ENCODE results near the gene TMEM259. TPM values are rescaled to one million over a fixed set of nuclear protein-coding genes. Genes with fewer than 3 reads are reported as not detected.

TMEM259 gene
- total RNA-seq, 1 donor from 2014 or later: 182 TPM

DNA sequence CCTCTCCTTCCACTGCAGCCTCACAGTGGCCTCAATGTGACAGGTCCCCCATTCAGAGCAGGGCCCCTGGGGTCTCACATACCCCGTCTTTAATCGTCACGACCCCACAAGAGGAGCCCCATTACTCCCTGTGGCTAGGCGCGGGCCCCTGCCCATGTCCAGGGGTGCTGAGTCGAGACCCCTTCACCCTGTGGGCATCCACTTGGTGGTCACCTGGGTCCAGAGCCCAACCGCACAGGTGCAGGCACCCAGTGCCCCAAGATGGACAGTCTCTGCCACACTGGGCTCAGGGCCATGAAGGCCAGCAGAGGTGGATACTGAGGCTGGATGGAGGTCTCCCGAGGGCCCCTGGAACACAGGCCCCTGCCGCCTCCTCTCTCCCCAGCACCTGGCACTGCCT is 3.0 kb downstream of the TMEM259 start:
- DNase-seq (ENCODE audit: low read depth): no peak

GRCh38 chr19:1017115-1017905 is 3.6 kb downstream of the TMEM259 start:
- no peak for DNase-seq (ENCODE audit: low read depth)

GRCh38 chr19:1016647-1017114 is 4.2 kb downstream of the TMEM259 start:
- no peak for DNase-seq (ENCODE audit: low read depth)

- DNase-seq (ENCODE audit: low read depth): no peak
Measured at GRCh38 chr19:1015782-1016646, 4.9 kb downstream of the TMEM259 start.

DNA sequence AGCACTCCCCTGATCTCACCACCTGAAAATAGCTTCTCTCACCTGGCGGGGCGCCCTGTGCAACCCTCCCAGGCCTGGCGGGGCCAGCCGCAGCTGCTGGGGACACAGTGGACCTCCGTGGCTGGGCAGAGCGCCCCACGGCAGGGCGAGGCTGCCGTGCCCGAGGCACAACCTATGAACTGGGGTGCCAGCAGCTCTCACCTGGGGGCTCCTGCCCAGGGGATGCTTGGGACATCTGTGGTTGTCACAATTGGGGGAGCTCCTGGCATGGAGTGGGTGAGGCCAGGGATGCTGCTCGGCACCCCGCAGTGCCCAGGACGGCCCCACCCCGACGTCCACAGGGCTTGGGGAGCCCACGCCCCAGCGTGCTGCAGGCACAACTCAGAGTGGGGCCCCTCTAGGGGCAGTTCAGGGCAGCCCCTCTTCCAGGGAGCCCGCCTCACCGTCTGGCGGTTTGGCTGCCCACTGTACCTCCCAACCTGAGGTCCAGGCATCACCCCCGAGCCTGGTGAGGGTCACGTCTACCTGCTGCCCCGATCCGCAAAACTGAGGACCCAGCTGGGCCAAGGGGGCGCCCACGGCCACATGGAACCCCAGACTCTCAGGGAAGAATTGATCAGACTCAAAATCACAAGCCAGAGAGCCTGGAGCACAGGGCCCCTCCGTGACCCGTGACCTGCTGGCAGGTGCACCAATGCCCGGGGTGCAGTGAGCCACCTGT is 5.7 kb downstream of the TMEM259 start:
- DNase-seq (ENCODE audit: low read depth): no peak

DNA sequence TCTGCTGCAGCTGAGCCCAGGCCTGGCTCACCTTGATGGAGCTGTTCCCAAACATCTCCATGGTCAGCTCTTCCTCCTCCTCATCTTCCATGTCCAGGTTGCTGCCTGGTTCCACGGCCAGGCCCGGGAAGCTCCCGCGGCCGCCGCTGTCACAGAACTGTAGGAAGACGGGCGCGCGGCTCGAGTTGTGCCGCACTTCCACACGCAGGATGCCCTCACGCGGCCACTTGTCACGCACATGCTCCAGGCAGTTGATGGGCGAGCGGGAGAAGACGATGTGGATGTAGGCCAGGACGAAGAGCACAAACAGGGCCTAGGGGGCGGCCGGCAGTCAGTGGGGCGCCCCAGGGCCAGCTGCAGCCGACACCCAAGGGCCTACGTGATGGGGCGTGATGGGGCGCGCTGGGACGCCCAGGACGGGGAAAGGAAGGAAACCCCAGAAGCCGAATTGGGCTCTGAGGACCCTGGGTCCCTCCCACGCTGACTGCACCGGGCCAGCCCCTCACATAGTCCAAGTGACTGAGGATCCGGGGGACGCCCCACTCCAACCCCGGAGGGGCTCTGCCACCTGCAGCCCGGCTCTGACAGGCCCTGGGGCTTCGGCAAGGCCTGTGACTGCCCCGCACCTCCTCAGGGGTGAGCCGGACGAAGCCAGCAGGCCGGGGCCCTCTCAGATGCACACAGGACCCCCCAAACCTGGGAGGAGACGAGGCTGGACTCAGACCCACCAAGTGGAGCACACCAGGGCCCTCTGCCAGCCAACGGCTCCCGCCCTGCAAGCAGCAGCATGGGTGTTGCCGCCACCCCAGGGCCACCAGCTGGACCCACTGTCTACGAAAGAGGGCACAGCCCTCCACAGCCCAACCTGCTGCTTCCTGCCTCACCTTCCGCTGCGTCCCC is 6.5 kb downstream of the TMEM259 start:
- DNase-seq (ENCODE audit: low read depth): no peak

DNA sequence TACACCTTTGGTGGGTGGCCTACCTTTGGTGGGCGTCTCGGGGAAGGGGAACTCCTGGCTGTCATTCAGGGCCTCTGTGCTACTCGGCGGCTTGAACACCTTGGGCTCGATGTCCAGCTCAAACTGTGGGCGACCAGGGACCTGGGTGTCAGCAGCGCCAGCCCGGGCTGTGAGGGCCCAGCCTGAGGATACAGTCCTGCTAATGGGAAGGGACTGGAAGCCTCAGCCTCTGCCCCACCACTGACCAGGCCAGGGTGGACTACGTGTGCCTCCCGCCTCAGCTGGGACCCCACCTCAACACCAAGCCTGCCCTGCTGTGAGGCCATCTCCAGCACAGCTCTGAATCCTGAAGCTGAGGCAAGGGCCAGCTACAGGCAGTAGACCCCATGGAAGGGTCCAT is 7.7 kb downstream of the TMEM259 start:
- DNase-seq (ENCODE audit: low read depth): no peak

DNA sequence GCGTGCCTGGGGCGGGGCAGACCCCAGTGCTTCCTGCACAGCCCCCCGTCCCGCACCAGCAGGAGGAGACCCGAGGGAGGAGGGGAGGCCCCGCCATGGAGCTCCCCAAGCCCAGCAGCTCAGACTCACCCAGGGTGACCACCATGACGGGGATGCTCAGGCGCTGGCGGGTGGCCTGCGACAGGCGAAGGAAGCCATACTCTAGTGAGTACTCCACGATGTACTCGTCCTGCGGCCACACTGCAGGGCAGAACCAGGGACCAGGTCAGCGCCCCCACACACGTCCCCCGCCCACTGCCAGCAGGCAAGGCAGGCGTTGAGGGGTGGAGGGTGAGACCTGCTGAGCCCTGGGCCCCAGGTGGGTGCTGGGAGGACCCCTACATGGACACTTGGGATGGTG is 8.6 kb downstream of the TMEM259 start:
- DNase-seq (ENCODE audit: low read depth): no peak

- DNase-seq (ENCODE audit: low read depth): no peak
Measured at GRCh38 chr19:1011831-1012333, 9.0 kb downstream of the TMEM259 start.

GRCh38 chr19:1010586-1011510 is 10.1 kb downstream of the TMEM259 start:
- DNase-seq (ENCODE audit: low read depth): no peak

GRCh38 chr19:1009981-1010538 is 10.9 kb downstream of the TMEM259 start:
- no peak for DNase-seq (ENCODE audit: low read depth)

- DNase-seq (ENCODE audit: low read depth): no peak
Measured at GRCh38 chr19:1009041-1009980, 11.6 kb downstream of the TMEM259 start.

DNA sequence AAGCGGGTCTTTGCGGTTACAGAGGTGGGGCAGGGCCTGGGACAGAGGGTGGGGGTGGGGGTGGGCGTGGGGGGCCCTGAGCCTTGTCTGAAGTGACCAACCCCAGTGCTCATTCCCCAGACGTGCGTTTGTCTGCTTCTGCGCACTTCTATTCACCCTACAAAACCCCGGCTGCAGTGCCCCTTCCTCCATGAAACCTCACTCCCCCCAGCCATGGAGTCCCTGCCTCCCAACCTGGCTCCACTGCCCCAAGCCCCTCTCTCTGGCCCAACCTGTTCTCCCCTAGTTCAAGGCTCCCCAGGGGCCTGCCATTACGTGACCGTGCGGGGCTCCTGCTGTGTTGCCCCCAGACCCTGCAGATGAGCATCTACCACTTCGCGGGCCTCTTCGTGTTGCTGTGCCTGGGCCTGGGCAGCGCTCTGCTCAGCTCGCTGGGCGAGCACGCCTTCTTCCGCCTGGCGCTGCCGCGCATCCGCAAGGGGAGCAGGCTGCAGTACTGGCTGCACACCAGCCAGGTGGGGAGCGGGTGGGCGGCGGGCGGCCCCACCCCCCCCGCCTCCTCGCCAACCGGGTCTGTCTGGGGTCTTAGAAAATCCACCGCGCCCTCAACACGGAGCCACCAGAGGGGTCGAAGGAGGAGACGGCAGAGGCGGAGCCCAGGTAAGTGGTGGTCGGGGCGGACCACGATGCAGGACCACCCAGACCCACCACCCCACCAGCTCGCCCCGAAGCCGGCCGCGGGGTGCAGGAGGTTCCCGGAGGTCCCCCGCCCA is 12.5 kb downstream of the TMEM259 start:
- DNase-seq (ENCODE audit: low read depth): no peak

GRCh38 chr19:1007399-1008251 is 13.3 kb downstream of the TMEM259 start:
- DNase-seq (ENCODE audit: low read depth): no peak

DNA sequence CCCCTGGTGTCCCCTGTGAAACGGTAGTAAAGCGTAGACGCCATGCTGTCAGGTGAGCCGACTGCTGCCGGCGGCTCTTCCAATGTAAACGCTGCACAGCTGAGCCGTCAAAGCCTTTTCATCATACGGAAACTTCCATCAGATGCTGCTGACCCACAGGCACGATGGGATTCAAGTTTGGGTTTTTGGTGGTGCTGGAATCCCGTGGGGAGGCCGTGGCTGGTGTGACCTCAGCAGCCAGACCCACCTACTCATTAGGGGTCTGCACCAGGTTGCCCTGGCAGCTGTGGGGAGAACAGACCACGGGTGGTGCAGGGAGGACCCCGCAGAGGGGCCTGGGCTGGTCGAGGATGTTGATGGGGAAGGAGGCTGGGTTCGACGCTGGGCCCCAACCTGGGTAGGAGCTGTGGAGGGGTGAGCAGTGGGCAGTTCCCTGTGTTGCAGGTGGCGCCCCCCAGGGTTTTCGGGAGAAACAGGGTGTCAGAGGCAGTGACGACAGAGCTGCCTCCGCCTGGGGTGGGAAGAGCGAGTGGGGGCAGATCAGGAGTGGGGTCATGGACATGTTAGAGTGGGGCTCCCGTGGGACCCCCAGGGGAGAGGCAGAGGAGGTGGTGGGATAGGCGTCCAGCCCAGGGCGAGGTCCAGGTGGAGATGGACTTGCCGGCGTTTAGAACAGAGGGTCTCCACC is 14.1 kb downstream of the TMEM259 start:
- no peak for DNase-seq (ENCODE audit: low read depth)
